ENCODE results near the gene SLN. TPM values are rescaled to one million over a fixed set of nuclear protein-coding genes. Genes with fewer than 3 reads are reported as not detected.

The SLN gene
- total RNA-seq, 1 donor from 2014 or later, result not detected

DNA sequence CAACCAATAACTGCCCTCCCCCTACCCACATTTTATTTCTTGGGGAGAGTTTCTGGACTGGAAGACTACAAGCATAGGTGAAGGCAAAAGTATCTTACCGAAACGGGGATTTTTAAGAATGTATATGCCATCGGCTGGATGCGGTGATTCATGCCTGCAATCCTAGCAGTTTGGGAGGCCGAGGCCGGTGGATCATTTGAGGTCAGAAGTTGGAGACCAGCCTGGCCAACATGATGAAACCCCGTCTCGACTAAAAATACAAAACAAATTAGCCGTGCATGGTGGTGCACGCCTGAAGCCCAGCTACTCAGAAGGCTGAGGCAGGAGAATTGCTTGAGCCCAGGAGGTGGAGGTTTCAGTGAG lies 20.8 kb upstream of the SLN start:
- intact Hi-C loops (cut with DNase I), result no loop called here

GRCh38 chr11:107731941-107732688 lies 20.3 kb upstream of the SLN start:
- H3K27ac ChIP-seq, result no peak overlapping the region
- no peaks in the 10 kb centered on the region for H3K4me1 ChIP-seq
- H3K4me3 ChIP-seq, result no peak overlapping the region
- no peak for TF ChIP-seq POLR2AphosphoS5 (IDR thresholded peaks at IDR 0.05; ENCODE audit: insufficient read depth in 1 of 2, low read depth in 1 of 2)
- TF ChIP-seq POLR2A (IDR thresholded peaks at IDR 0.05), result no peak
- TF ChIP-seq, protein P1, sequence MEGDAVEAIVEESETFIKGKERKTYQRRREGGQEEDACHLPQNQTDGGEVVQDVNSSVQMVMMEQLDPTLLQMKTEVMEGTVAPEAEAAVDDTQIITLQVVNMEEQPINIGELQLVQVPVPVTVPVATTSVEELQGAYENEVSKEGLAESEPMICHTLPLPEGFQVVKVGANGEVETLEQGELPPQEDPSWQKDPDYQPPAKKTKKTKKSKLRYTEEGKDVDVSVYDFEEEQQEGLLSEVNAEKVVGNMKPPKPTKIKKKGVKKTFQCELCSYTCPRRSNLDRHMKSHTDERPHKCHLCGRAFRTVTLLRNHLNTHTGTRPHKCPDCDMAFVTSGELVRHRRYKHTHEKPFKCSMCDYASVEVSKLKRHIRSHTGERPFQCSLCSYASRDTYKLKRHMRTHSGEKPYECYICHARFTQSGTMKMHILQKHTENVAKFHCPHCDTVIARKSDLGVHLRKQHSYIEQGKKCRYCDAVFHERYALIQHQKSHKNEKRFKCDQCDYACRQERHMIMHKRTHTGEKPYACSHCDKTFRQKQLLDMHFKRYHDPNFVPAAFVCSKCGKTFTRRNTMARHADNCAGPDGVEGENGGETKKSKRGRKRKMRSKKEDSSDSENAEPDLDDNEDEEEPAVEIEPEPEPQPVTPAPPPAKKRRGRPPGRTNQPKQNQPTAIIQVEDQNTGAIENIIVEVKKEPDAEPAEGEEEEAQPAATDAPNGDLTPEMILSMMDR (IDR thresholded peaks at IDR 0.05), result no peak
- no peak for DNase-seq (ENCODE audit: extremely low spot score in 2 of 2)
- H3K27me3 ChIP-seq, result no peaks in the 10 kb centered on the region
- no peaks in the 10 kb centered on the region for H3K36me3 ChIP-seq
- no peaks in the 10 kb centered on the region for H3K9me3 ChIP-seq
- intact Hi-C loops (cut with DNase I), result no loop called here

More for the DNA sequence above, 20.8 kb upstream of the SLN start:
- no peak for DNase-seq (ENCODE audit: extremely low spot score in 2 of 2)
- H3K27ac ChIP-seq, result no peak overlapping the region
- H3K4me3 ChIP-seq, result no peak overlapping the region
- H3K27me3 ChIP-seq, result no peaks in the 10 kb centered on the region
- H3K4me1 ChIP-seq, result no peaks in the 10 kb centered on the region
- no peaks in the 10 kb centered on the region for H3K9me3 ChIP-seq
- no peak for TF ChIP-seq POLR2A (IDR thresholded peaks at IDR 0.05)
- TF ChIP-seq POLR2AphosphoS5 (IDR thresholded peaks at IDR 0.05; ENCODE audit: insufficient read depth in 1 of 2, low read depth in 1 of 2), result no peak
- TF ChIP-seq, protein P1 (IDR thresholded peaks at IDR 0.05), result no peak
- H3K36me3 ChIP-seq, result no peaks in the 10 kb centered on the region

DNA sequence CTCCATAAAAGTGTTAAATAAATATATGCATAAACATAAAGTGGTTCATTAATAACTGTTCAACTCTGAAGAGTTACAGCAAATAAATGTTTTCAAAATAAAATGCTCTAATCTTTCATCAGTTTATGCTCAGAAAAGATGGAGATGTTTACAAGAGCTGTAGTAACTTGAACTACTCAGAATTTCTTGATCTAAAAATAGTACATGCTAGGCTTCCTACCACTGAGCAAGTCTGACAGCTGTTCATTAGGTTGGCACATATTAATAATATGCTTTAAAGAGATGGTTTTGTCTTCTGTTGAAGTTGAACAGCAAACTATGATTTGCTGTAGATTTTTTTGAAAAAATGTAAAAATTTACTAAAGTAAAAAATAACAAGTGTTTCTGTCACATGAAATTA lies 10.8 kb upstream of the SLN start:
- H3K4me1 ChIP-seq, result peaks cover 7% of the 10 kb centered on the region
- no peak overlapping the region for H3K4me3 ChIP-seq
- intact Hi-C loops (cut with DNase I), result no loop called here
- no peaks in the 10 kb centered on the region for H3K27me3 ChIP-seq
- no peak overlapping the region for H3K27ac ChIP-seq
- no peaks in the 10 kb centered on the region for H3K9me3 ChIP-seq
- H3K36me3 ChIP-seq, result no peaks in the 10 kb centered on the region
- TF ChIP-seq, protein P1 (IDR thresholded peaks at IDR 0.05), result no peak
- no peak for TF ChIP-seq POLR2A (IDR thresholded peaks at IDR 0.05)
- no peak for TF ChIP-seq POLR2AphosphoS5 (IDR thresholded peaks at IDR 0.05; ENCODE audit: insufficient read depth in 1 of 2, low read depth in 1 of 2)
- DNase-seq (ENCODE audit: extremely low spot score in 2 of 2), result no peak

- H3K27me3 ChIP-seq, result no peaks in the 10 kb centered on the region
- H3K4me3 ChIP-seq, result no peak overlapping the region
- TF ChIP-seq POLR2AphosphoS5 (IDR thresholded peaks at IDR 0.05; ENCODE audit: insufficient read depth in 1 of 2, low read depth in 1 of 2) (no peak), POLR2A (IDR thresholded peaks at IDR 0.05) (no peak)
- TF ChIP-seq, protein P1 (IDR thresholded peaks at IDR 0.05), result no peak
- intact Hi-C loops (cut with DNase I), result no loop called here
- peaks cover 7% of the 10 kb centered on the region for H3K4me1 ChIP-seq
- H3K9me3 ChIP-seq, result no peaks in the 10 kb centered on the region
- DNase-seq (ENCODE audit: extremely low spot score in 2 of 2), result no peak
- no peak overlapping the region for H3K27ac ChIP-seq
- no peaks in the 10 kb centered on the region for H3K36me3 ChIP-seq
Measured at GRCh38 chr11:107721207-107721606, 9.4 kb upstream of the SLN start.

- no peak overlapping the region for H3K4me3 ChIP-seq
- H3K4me1 ChIP-seq, result peaks cover 7% of the 10 kb centered on the region
- intact Hi-C loops (cut with DNase I), result no loop called here
- no peaks in the 10 kb centered on the region for H3K27me3 ChIP-seq
- no peak for DNase-seq (ENCODE audit: extremely low spot score in 2 of 2)
- H3K27ac ChIP-seq, result no peak overlapping the region
- no peaks in the 10 kb centered on the region for H3K36me3 ChIP-seq
- no peak for TF ChIP-seq POLR2A (IDR thresholded peaks at IDR 0.05)
- TF ChIP-seq, protein P1 (IDR thresholded peaks at IDR 0.05), result no peak
- no peak for TF ChIP-seq POLR2AphosphoS5 (IDR thresholded peaks at IDR 0.05; ENCODE audit: insufficient read depth in 1 of 2, low read depth in 1 of 2)
- no peaks in the 10 kb centered on the region for H3K9me3 ChIP-seq
Measured at GRCh38 chr11:107720303-107720774, 8.5 kb upstream of the SLN start.
